ENCODE measurements around the gene ADRA2B.

Gene ADRA2B

GRCh38 chr2:96099861-96100798 lies 16.2 kb downstream of the ADRA2B start:
- intact Hi-C loops (cut with DNase I): no loop called here
- peak in 21 of 42 donors; percentile 1 to 31 (median 6) for DNase-seq

- DNase-seq: peak in 25 of 42 donors; percentile 1 to 38 (median 8)
- intact Hi-C loops (cut with DNase I): no loop called here
These were observed 17.3 kb downstream of the ADRA2B start for GRCh38 chr2:96098900-96099590.

- intact Hi-C loops (cut with DNase I): no loop called here
These were observed 18.2 kb downstream of the ADRA2B start for GRCh38 chr2:96097951-96098823.

GRCh38 chr2:96097441-96097840 lies 18.9 kb downstream of the ADRA2B start:
- no peak for DNase-seq
- intact Hi-C loops (cut with DNase I): no loop called here

More at GRCh38 chr2:96097951-96098823, 18.2 kb downstream of the ADRA2B start:
- peak in 22 of 42 donors; percentile 0 to 31 (median 6) for DNase-seq

- DNase-seq: peak in 12 of 42 donors; percentile 1 to 39 (median 13)
- intact Hi-C loops (cut with DNase I): no loop called here
These were observed 21.2 kb downstream of the ADRA2B start for GRCh38 chr2:96095116-96095636.

- intact Hi-C loops (cut with DNase I): no loop called here
- peak in 9 of 42 donors; percentile 6 to 18 (median 11) for DNase-seq
These were observed 22.8 kb downstream of the ADRA2B start for GRCh38 chr2:96093528-96093927.

- DNase-seq: peak in 12 of 42 donors; percentile 0 to 20 (median 7)
These were observed 23.4 kb downstream of the ADRA2B start for GRCh38 chr2:96092951-96093350.

GRCh38 chr2:96092573-96092877 lies 23.8 kb downstream of the ADRA2B start:
- intact Hi-C loops (cut with DNase I): no loop called here

More at GRCh38 chr2:96092951-96093350, 23.4 kb downstream of the ADRA2B start:
- intact Hi-C loops (cut with DNase I): no loop called here

GRCh38 chr2:96091711-96092572 lies 24.4 kb downstream of the ADRA2B start:
- peak in 16 of 42 donors; percentile 0 to 34 (median 9) for DNase-seq
- intact Hi-C loops (cut with DNase I): no loop called here

More at GRCh38 chr2:96092573-96092877, 23.8 kb downstream of the ADRA2B start:
- peak in 9 of 42 donors; percentile 1 to 20 (median 6) for DNase-seq

GRCh38 chr2:96091141-96091710 lies 25.1 kb downstream of the ADRA2B start:
- DNase-seq: peak in 18 of 42 donors; percentile 1 to 32 (median 7)
- intact Hi-C loops (cut with DNase I): no loop called here

GRCh38 chr2:96090196-96090926 lies 26.0 kb downstream of the ADRA2B start:
- DNase-seq: peak in 36 of 42 donors; percentile 15 to 76 (median 55)
- intact Hi-C loops (cut with DNase I): no loop called here

GRCh38 chr2:96089356-96090195 lies 26.8 kb downstream of the ADRA2B start:
- DNase-seq: peak in 33 of 42 donors; percentile 6 to 79 (median 48)
- intact Hi-C loops (cut with DNase I): no loop called here

GRCh38 chr2:96088340-96089335 lies 27.7 kb downstream of the ADRA2B start:
- DNase-seq: peak in 22 of 42 donors; percentile 17 to 76 (median 36)
- intact Hi-C loops (cut with DNase I): no loop called here

GRCh38 chr2:96087130-96087529 lies 29.2 kb downstream of the ADRA2B start:
- intact Hi-C loops (cut with DNase I): no loop called here

More at GRCh38 chr2:96087130-96087529, 29.2 kb downstream of the ADRA2B start:
- no peak for DNase-seq
